SU-DHL-6 (cell line): Measurements from ENCODE around the gene STX7.

Experiments
- H2AFZ ChIP-seq: fragments of 200-600 bp; sonication (generic); 2 replicates; pipeline ENCODE4 v1.6.1; 2014; ENCODE audit warnings: low read depth, mild to moderate bottlenecking, moderate library complexity, mixed read lengths, antibody characterized with exemption, low read length; ENCODE audit not compliant: severe bottlenecking
- H3F3A ChIP-seq: fragments of 200-600 bp; shearing (Covaris generic); 2 replicates; pipeline ENCODE4 v1.6.0; 2016; ENCODE audit warnings: antibody characterized with exemption, mild to moderate bottlenecking; ENCODE audit not compliant: insufficient read depth
- H3K27ac ChIP-seq: fragments of 200-600 bp; sonication (generic); 2 replicates; pipeline ENCODE4 v1.5.1; 2016; ENCODE audit warnings: low read depth, mild to moderate bottlenecking, low read length, moderate library complexity, mixed read lengths
- H3K27me3 ChIP-seq: fragments of 200-600 bp; sonication (generic), shearing (Covaris generic); 2 replicates; pipeline ENCODE4 v1.6.0; 2014; ENCODE audit warnings: mild to moderate bottlenecking, low read length
- H3K36me3 ChIP-seq: fragments of 200-600 bp; sonication (generic); 2 replicates; pipeline ENCODE4 v1.6.1; 2014; ENCODE audit warnings: mild to moderate bottlenecking, low read length, mixed read lengths
- H3K4me2 ChIP-seq: fragments of 300-600, 200-600 bp; shearing (Covaris generic), sonication (generic); 2 replicates; pipeline ENCODE4 v1.6.0; 2014; ENCODE audit warnings: low read length, low read depth, mild to moderate bottlenecking; ENCODE audit not compliant: poor library complexity, severe bottlenecking
- H3K4me3 ChIP-seq: fragments of 200-600 bp; sonication (generic); 2 replicates; pipeline ENCODE4 v1.5.1; 2014; ENCODE audit warnings: antibody characterized with exemption, low read length, mild to moderate bottlenecking, mixed read lengths; ENCODE audit not compliant: insufficient read depth, poor library complexity, severe bottlenecking
- H3K79me2 ChIP-seq: fragments of 200-600 bp; sonication (generic); 2 replicates; pipeline ENCODE4 v1.6.1; 2014; ENCODE audit warnings: mild to moderate bottlenecking, low read length, moderate library complexity; ENCODE audit not compliant: insufficient read depth
- H3K9ac ChIP-seq: fragments of 200-600 bp; sonication (generic); 2 replicates; pipeline ENCODE4 v1.7.0; 2014; ENCODE audit warnings: mild to moderate bottlenecking, low read length
- H3K9me2 ChIP-seq: fragments of 200-600 bp; sonication (generic); replicated peaks from 2 replicates; pipeline ENCODE4 v1.6.1; 2014; ENCODE audit warnings: low read length; ENCODE audit not compliant: insufficient read depth
- H3K9me3 ChIP-seq: fragments of 200-600 bp; sonication (generic); 2 replicates; pipeline ENCODE4 v1.6.1; 2014; ENCODE audit warnings: low read length, mixed read lengths; ENCODE audit not compliant: insufficient read depth
- H4K20me1 ChIP-seq: fragments of 200-600 bp; sonication (generic); 2 replicates; pipeline ENCODE4 v1.6.1; 2014; ENCODE audit warnings: low read depth, mild to moderate bottlenecking, antibody characterized with exemption, low read length, moderate library complexity, mixed read lengths
- EZH2phosphoT487 ChIP-seq: fragments of 200-600 bp; sonication (generic), shearing (Covaris generic); conservative IDR thresholded peaks from 2 replicates; pipeline ENCODE4 v1.6.1; 2018; ENCODE audit warnings: mild to moderate bottlenecking, antibody characterized with exemption, low read length, moderate library complexity, mixed read lengths
- TF ChIP-seq, protein P1 (sequence below): fragments of 200-600 bp; sonication (generic); IDR thresholded peaks from one replicate; pipeline ENCODE4 v1.5.1; 2017; ENCODE audit warnings: antibody characterized with exemption, mild to moderate bottlenecking, low read length, moderate library complexity; ENCODE audit not compliant: insufficient read depth, poor library complexity, severe bottlenecking

The STX7 gene

GRCh38 chr6:132459605-132459952 lies 53.3 kb downstream of the STX7 start:
- Histone ChIP-seq H3K27ac (peak overlapping the region; percentile 18; the same call in 1 of the 2 replicates), H2AFZ (no peak overlapping the region), H4K20me1 (no peaks in the 10 kb centered on the region), H3K79me2 (no peaks in the 10 kb centered on the region; the same call in 1 of the 2 replicates), H3F3A (peaks cover 12% of the 10 kb centered on the region), H3K4me3 (no peak overlapping the region), H3K9ac (no peak overlapping the region), H3K27me3 (no peaks in the 10 kb centered on the region), H3K9me2 (no peaks in the 10 kb centered on the region), H3K36me3 (peaks cover 78% of the 10 kb centered on the region), H3K9me3 (no peaks in the 10 kb centered on the region), H3K4me2 (no peak overlapping the region)
- TF ChIP-seq EZH2phosphoT487 = no peak
- TF ChIP-seq, protein P1, sequence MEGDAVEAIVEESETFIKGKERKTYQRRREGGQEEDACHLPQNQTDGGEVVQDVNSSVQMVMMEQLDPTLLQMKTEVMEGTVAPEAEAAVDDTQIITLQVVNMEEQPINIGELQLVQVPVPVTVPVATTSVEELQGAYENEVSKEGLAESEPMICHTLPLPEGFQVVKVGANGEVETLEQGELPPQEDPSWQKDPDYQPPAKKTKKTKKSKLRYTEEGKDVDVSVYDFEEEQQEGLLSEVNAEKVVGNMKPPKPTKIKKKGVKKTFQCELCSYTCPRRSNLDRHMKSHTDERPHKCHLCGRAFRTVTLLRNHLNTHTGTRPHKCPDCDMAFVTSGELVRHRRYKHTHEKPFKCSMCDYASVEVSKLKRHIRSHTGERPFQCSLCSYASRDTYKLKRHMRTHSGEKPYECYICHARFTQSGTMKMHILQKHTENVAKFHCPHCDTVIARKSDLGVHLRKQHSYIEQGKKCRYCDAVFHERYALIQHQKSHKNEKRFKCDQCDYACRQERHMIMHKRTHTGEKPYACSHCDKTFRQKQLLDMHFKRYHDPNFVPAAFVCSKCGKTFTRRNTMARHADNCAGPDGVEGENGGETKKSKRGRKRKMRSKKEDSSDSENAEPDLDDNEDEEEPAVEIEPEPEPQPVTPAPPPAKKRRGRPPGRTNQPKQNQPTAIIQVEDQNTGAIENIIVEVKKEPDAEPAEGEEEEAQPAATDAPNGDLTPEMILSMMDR = no peak

DNA sequence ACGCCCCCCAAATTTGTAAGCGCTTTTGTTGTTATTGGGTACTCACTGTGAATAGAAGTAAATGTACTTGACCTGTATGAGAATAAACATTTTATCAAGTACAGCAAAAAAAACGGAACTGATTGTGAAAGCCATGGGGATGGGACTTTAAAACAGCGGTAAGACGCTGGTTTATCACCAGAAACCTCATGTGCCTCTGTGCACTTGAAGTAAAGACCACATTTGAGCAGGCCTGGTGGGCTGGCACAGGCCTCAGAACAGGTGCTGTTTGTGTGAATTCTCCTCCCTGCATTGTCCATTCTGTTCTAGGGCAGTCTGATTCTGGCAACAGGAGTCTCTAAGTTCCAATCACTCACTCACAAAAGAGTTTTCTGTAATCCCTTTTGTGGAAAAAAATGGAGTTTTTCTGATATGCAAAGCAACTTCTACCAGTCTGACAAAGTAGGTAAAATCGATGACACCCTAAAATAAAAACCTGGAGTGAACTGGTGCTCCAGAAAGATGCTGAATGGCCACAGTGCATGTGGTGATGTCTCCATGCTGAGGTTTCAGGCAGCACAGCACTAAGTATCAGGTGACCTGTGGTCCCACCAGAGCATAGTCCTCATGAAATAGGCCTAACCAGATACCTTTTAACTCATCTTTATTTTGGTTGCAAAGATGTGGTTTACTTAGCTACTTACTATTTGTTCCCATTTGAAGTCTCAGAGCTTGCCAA lies 53.9 kb downstream of the STX7 start:
- Histone ChIP-seq H2AFZ (no peak overlapping the region), H3K4me3 (no peak overlapping the region), H3K9ac (no peak overlapping the region), H3K9me3 (no peaks in the 10 kb centered on the region), H3K36me3 (peaks cover 83% of the 10 kb centered on the region), H3K27me3 (no peaks in the 10 kb centered on the region), H3F3A (peaks cover 16% of the 10 kb centered on the region), H3K79me2 (no peaks in the 10 kb centered on the region; the same call in 1 of the 2 replicates), H3K9me2 (no peaks in the 10 kb centered on the region), H4K20me1 (no peaks in the 10 kb centered on the region), H3K4me2 (no peak overlapping the region), H3K27ac (0 out of 2 replicates have a peak overlapping the region, but pooled peaks have one; percentile 6)
- TF ChIP-seq, protein P1 = no peak
- no peak for TF ChIP-seq EZH2phosphoT487

- Histone ChIP-seq H3K4me3 (no peak overlapping the region), H3K79me2 (no peaks in the 10 kb centered on the region; the same call in 1 of the 2 replicates), H3K36me3 (peaks cover 75% of the 10 kb centered on the region), H2AFZ (no peak overlapping the region), H3K9me2 (no peaks in the 10 kb centered on the region), H3K27me3 (no peaks in the 10 kb centered on the region), H3K27ac (no peak overlapping the region), H3K9ac (no peak overlapping the region), H3F3A (peaks cover 16% of the 10 kb centered on the region), H3K9me3 (no peaks in the 10 kb centered on the region), H3K4me2 (no peak overlapping the region), H4K20me1 (no peaks in the 10 kb centered on the region)
- TF ChIP-seq EZH2phosphoT487 = no peak
- TF ChIP-seq, protein P1 = no peak
Observed at GRCh38 chr6:132456700-132457143, 56.2 kb downstream of the STX7 start.
